ENCODE data around the gene CDH23. TPM values are rescaled to one million over a fixed set of nuclear protein-coding genes. Genes with fewer than 3 reads are reported as not detected.

CDH23 gene
- total and polyA plus RNA-seq, 2 donors (not counting 1 experiment from before 2014, with no cell fraction given) = 0.37 to 0.89 TPM

GRCh38 chr10:71357792-71358265 lies 38.9 kb upstream of the CDH23 start:
- Histone ChIP-seq H3K36me3 (replicated peaks in 1 of 2; ENCODE audit: control extremely low read depth in 1 of 2, control insufficient read depth in 1 of 2, extremely low read depth in 1 of 2, insufficient read depth in 2 of 2, low read length in 1 of 2) (peaks cover 1 to 14% of the 10 kb centered on the region in 2 experiments), H4K20me1 (ENCODE audit: control insufficient read depth, insufficient read depth, low read length, poor library complexity, severe bottlenecking) (no peaks in the 10 kb centered on the region), H3K4me2 (replicated peaks; ENCODE audit: low read depth, low read length, poor library complexity, severe bottlenecking) (peak overlapping the region; percentile 25), H3K9me3 (ENCODE audit: control extremely low read depth in 1 of 3, control insufficient read depth in 2 of 3, insufficient read depth in 1 of 3, low read length in 2 of 3) (no peaks in the 10 kb centered on the region), H3K79me2 (ENCODE audit: control insufficient read depth, insufficient read depth, low read length) (no peaks in the 10 kb centered on the region), H3K4me1 (ENCODE audit: control insufficient read depth in 2 of 2, insufficient read depth in 2 of 2, low read length in 2 of 2) (peaks cover 12 to 31% of the 10 kb centered on the region in 2 donors), H3K27ac (ENCODE audit: low read length in 2 of 2) (peak overlapping the region; percentile 38 to 60), H2AFZ (ENCODE audit: insufficient read depth, low read depth, low read length, poor library complexity, severe bottlenecking) (peak overlapping the region; percentile 59), H3K27me3 (replicated peaks in 1 of 4; ENCODE audit: control extremely low read depth in 1 of 4, control insufficient read depth in 3 of 4, insufficient read depth in 4 of 4, low read length in 3 of 4) (no peaks in the 10 kb centered on the region), H3K4me3 (ENCODE audit: control extremely low read depth in 1 of 5, extremely low read depth in 1 of 5, insufficient read depth in 1 of 5, low read depth in 2 of 5, low read length in 4 of 5) (no peak overlapping the region), H3K9ac (ENCODE audit: low read length) (no peak overlapping the region)
- intact Hi-C loops (cut with micrococcal nuclease) = loop anchor here (2.0 kb wide), 1 partner anchor 15 kb away; no protein-coding TSS in a partner anchor
- ChIA-PET CTCF (interaction anchor here (0.8 kb wide), 1 partner anchor 13 kb away, joined by 3 read pairs; no protein-coding TSS in a partner anchor), POLR2A (no interaction called here)
- no peaks in the 10 kb centered on the region for H3K27me3 Mint-ChIP-seq
- ATAC-seq (ENCODE audit: low read depth) (no peak), DNase-seq (no peak)
- WGBS (ENCODE audit: insufficient coverage) = 89% methylated on average over 6 of the region's 7 CpGs
- no peak for TF ChIP-seq EZH2 (IDR thresholded peaks at IDR 0.05; ENCODE audit: borderline replicate concordance, insufficient read depth, low read depth, low read length, poor library complexity, severe bottlenecking)
- no peak for TF ChIP-seq CTCF (IDR thresholded peaks at IDR 0.05)
- no peaks in the 10 kb centered on the region for H3K9me3 Mint-ChIP-seq (ENCODE audit: insufficient read depth)
- peaks cover 25% of the 10 kb centered on the region for H3K4me1 Mint-ChIP-seq
- H3K27ac Mint-ChIP-seq = peak overlapping the region; percentile 92
- no peak overlapping the region for H3K4me3 Mint-ChIP-seq

GRCh38 chr10:71358277-71358676 lies 38.4 kb upstream of the CDH23 start:
- 78% methylated on average over 7 of the region's 8 CpGs for WGBS (ENCODE audit: insufficient coverage)

More at GRCh38 chr10:71358277-71358676, 38.4 kb upstream of the CDH23 start:
- Histone ChIP-seq H3K9ac (ENCODE audit: low read length) (no peak overlapping the region), H3K27me3 (replicated peaks in 1 of 4; ENCODE audit: control extremely low read depth in 1 of 4, control insufficient read depth in 3 of 4, insufficient read depth in 4 of 4, low read length in 3 of 4) (no peaks in the 10 kb centered on the region), H3K9me3 (ENCODE audit: control extremely low read depth in 1 of 3, control insufficient read depth in 2 of 3, insufficient read depth in 1 of 3, low read length in 2 of 3) (no peaks in the 10 kb centered on the region), H2AFZ (ENCODE audit: insufficient read depth, low read depth, low read length, poor library complexity, severe bottlenecking) (no peak overlapping the region), H3K36me3 (replicated peaks in 1 of 2; ENCODE audit: control extremely low read depth in 1 of 2, control insufficient read depth in 1 of 2, extremely low read depth in 1 of 2, insufficient read depth in 2 of 2, low read length in 1 of 2) (peaks cover 1 to 18% of the 10 kb centered on the region in 2 experiments), H3K4me2 (replicated peaks; ENCODE audit: low read depth, low read length, poor library complexity, severe bottlenecking) (peak overlapping the region; percentile 25), H3K27ac (ENCODE audit: low read length in 2 of 2) (peak overlapping the region; percentile 34 to 60), H3K4me3 (ENCODE audit: control extremely low read depth in 1 of 5, extremely low read depth in 1 of 5, insufficient read depth in 1 of 5, low read depth in 2 of 5, low read length in 4 of 5) (no peak overlapping the region), H3K79me2 (ENCODE audit: control insufficient read depth, insufficient read depth, low read length) (no peaks in the 10 kb centered on the region), H3K4me1 (ENCODE audit: control insufficient read depth in 2 of 2, insufficient read depth in 2 of 2, low read length in 2 of 2) (peaks cover 12 to 31% of the 10 kb centered on the region in 2 donors), H4K20me1 (ENCODE audit: control insufficient read depth, insufficient read depth, low read length, poor library complexity, severe bottlenecking) (no peaks in the 10 kb centered on the region)
- Mint-ChIP-seq H3K27me3 (no peaks in the 10 kb centered on the region), H3K27ac (peak overlapping the region; percentile 92), H3K9me3 (ENCODE audit: insufficient read depth) (no peaks in the 10 kb centered on the region), H3K4me3 (no peak overlapping the region), H3K4me1 (peaks cover 25% of the 10 kb centered on the region)
- TF ChIP-seq CTCF (IDR thresholded peaks at IDR 0.05) (no peak), EZH2 (IDR thresholded peaks at IDR 0.05; ENCODE audit: borderline replicate concordance, insufficient read depth, low read depth, low read length, poor library complexity, severe bottlenecking) (no peak)
- ATAC-seq (ENCODE audit: low read depth) (no peak), DNase-seq (no peak)
- POLR2A ChIA-PET = interaction anchor here (2.2 kb wide), 1 partner anchor 19 kb away, joined by 8 read pairs; no protein-coding TSS in a partner anchor
- CTCF ChIA-PET = interaction anchor here (0.6 to 2.1 kb wide), 3 partner anchors 14 to 489 kb away, joined by 3 to 6 read pairs (median 4); no protein-coding TSS in a partner anchor
- intact Hi-C loops (cut with micrococcal nuclease) = loop anchor here (2.0 kb wide), 1 partner anchor 15 kb away; no protein-coding TSS in a partner anchor
